CD14-positive monocyte (primary cell): ENCODE results near the gene RBM11. TPM values are rescaled to one million over a fixed set of nuclear protein-coding genes. Genes with fewer than 3 reads are reported as not detected.

Source experiments
- DNase-seq, 3 donors: peaks; one replicate each; pipeline ENCODE4 v3.0.0-alpha.2; 2011 to 2022
- H2AFZ ChIP-seq: 2 replicates; pipeline ENCODE4 v1.6.0; 2012; ENCODE audit warnings: mild to moderate bottlenecking, low read depth, low read length, inconsistent platforms; ENCODE audit not compliant: insufficient read depth, poor library complexity, severe bottlenecking
- H3K27ac ChIP-seq, 2 donors: 1 replicate in 1 of 2; 2 replicates in 1 of 2; pipeline ENCODE4 v1.5.1; 2012 to 2013; ENCODE audit warnings: low read length in 2 of 2, control low read depth in 1 of 2, inconsistent platforms in 1 of 2, low read depth in 1 of 2, mild to moderate bottlenecking in 1 of 2
- H3K27me3 ChIP-seq, 2 donors: one replicate each; pipeline versions ENCODE4 v1.6.0 to v1.6.1; 2011 to 2013; ENCODE audit warnings: low read length in 2 of 2; ENCODE audit not compliant: control insufficient read depth in 2 of 2, insufficient read depth in 2 of 2
- H3K36me3 ChIP-seq, 2 donors: replicated peaks in 1 of 2; 1 replicate in 1 of 2; 2 replicates in 1 of 2; pipeline versions ENCODE4 v1.5.1 to v1.6.1; 2012 to 2013; ENCODE audit warnings: low read length in 2 of 2, control low read depth in 1 of 2, inconsistent platforms in 1 of 2, mild to moderate bottlenecking in 1 of 2; ENCODE audit not compliant: insufficient read depth in 2 of 2, control insufficient read depth in 1 of 2
- H3K4me1 ChIP-seq, 2 donors: 1 replicate in 1 of 2; 2 replicates in 1 of 2; pipeline versions ENCODE4 v1.5.1 to v1.6.1; 2012 to 2013; ENCODE audit warnings: low read length in 2 of 2, control low read depth in 1 of 2, inconsistent platforms in 1 of 2, mild to moderate bottlenecking in 1 of 2, moderate library complexity in 1 of 2; ENCODE audit not compliant: insufficient read depth in 2 of 2, control insufficient read depth in 1 of 2
- H3K4me2 ChIP-seq: replicated peaks from 2 replicates; pipeline ENCODE3; 2012; ENCODE audit warnings: low read length, moderate library complexity, mild to moderate bottlenecking; ENCODE audit not compliant: poor library complexity, severe bottlenecking; ENCODE audit errors: extremely low read depth
- H3K4me3 ChIP-seq, 3 experiments: fragments of 200-600 bp in 1 of 3; sonication (generic) in 1 of 3; replicated peaks in 1 of 3; 1 replicate in 2 of 3; 2 replicates in 1 of 3; pipeline ENCODE4 v1.5.1; 2011 to 2013; ENCODE audit warnings: low read length in 3 of 3, mild to moderate bottlenecking in 3 of 3, control low read depth in 2 of 3, low read depth in 2 of 3, inconsistent platforms in 1 of 3, moderate library complexity in 1 of 3
- H3K79me2 ChIP-seq: 2 replicates; pipeline ENCODE4 v1.6.0; 2012; ENCODE audit warnings: mild to moderate bottlenecking, control low read depth, inconsistent platforms, low read length, moderate library complexity; ENCODE audit not compliant: insufficient read depth
- H3K9ac ChIP-seq: 2 replicates; pipeline ENCODE4 v1.6.0; 2017; ENCODE audit warnings: low read length, mild to moderate bottlenecking; ENCODE audit not compliant: insufficient read depth, poor library complexity, severe bottlenecking
- H3K9me3 ChIP-seq, 2 donors: replicated peaks in 1 of 2; 1 replicate in 1 of 2; 2 replicates in 1 of 2; pipeline versions ENCODE4 v1.5.1 to v1.6.1; 2012 to 2013; ENCODE audit warnings: low read length in 2 of 2, control low read depth in 1 of 2; ENCODE audit not compliant: control insufficient read depth in 1 of 2, insufficient read depth in 1 of 2
- H4K20me1 ChIP-seq: 2 replicates; pipeline ENCODE4 v1.6.0; 2012; ENCODE audit warnings: mild to moderate bottlenecking, low read length, control low read depth, moderate library complexity; ENCODE audit not compliant: insufficient read depth
- H3K27ac Mint-ChIP-seq, 7 donors: one replicate each; pipeline ENCODE4 v1.8.0; 2020; ENCODE audit warnings: mild to moderate bottlenecking in 7 of 7, mixed read lengths in 7 of 7, moderate library complexity in 6 of 7, inconsistent platforms in 2 of 7
- H3K27me3 Mint-ChIP-seq, 3 donors: one replicate each; pipeline ENCODE4 v1.8.0; 2021 to 2022; ENCODE audit warnings: low read depth in 3 of 3, mild to moderate bottlenecking in 3 of 3, mixed read lengths in 3 of 3, moderate library complexity in 3 of 3, inconsistent platforms in 1 of 3
- H3K36me3 Mint-ChIP-seq, 2 donors: one replicate each; pipeline ENCODE4 v1.8.0; 2020; ENCODE audit warnings: mixed read lengths in 2 of 2, inconsistent platforms in 1 of 2, mild to moderate bottlenecking in 1 of 2
- H3K4me1 Mint-ChIP-seq: one replicate; pipeline ENCODE4 v1.8.0; 2020; ENCODE audit warnings: mild to moderate bottlenecking, mixed read lengths
- H3K4me3 Mint-ChIP-seq, 2 donors: one replicate each; pipeline ENCODE4 v1.8.0; 2020; ENCODE audit warnings: mild to moderate bottlenecking in 2 of 2, mixed read lengths in 2 of 2, moderate library complexity in 1 of 2
- H3K9me3 Mint-ChIP-seq, 7 donors: one replicate each; pipeline ENCODE4 v1.8.0; 2020 to 2022; ENCODE audit warnings: mixed read lengths in 7 of 7, mild to moderate bottlenecking in 6 of 7, moderate library complexity in 6 of 7, inconsistent platforms in 2 of 7
- CTCF ChIP-seq: fragments of 200-600 bp; IDR thresholded peaks from one replicate; pipeline ENCODE4 v1.8.0; 2022; ENCODE audit warnings: antibody characterized with exemption, mild to moderate bottlenecking
- WGBS: methylation state at CpG from one replicate; pipeline ENCODE4 v1.1.5; 2013; ENCODE audit warnings: missing lambda C conversion rate; ENCODE audit not compliant: insufficient coverage; 5-methylcytosine and 5-hydroxymethylcytosine counted together
- intact Hi-C, 2 donors: fragments of 100-400 bp; cut with micrococcal nuclease; formaldehyde crosslinking; loops; one replicate each; pipeline versions ENCODE4 v1.15.0 to v1.15.1; 2023
- polyA plus RNA-seq, 3 donors: library from polyadenylated mRNA; depleted of rRNA in 1 of 3; unstranded in 2 of 3; stranded (reverse) in 1 of 3; fragments of 300-500 nt in 2 of 3; fragments of >200 nt in 1 of 3; fragmentation: Illumina TruSeq in 2 of 3; gene quantifications; 1 replicate in 2 of 3; 2 replicates in 1 of 3; pipeline ENCODE4 v1.2.3, GENCODE V29; 2012 to 2021

The RBM11 gene
- polyA plus RNA-seq, 3 donors: 0.47 TPM; not detected in 2

DNA sequence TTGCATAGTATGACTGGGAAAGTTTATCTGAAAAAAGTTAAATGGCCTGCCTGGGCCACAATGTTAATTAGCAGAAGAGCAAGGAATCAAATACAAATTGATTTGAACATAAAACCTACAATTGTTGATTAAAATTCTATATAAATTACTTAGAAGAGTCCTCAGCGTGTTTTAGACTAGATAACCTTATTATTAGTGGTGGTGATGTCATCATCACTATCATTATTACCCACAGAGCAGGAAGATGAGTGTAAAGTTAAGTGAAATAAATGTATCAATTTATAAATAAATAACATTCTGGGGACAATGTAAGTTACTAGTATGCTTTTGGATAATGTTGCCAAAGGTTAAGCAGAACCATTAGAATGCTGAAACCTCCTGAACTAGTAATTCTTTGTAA is 46.1 kb downstream of the RBM11 start:
- Histone ChIP-seq H3K4me3 (no peak overlapping the region), H3K27ac (no peak overlapping the region), H3K27me3 (no peaks in the 10 kb centered on the region), H3K9me3 (no peaks in the 10 kb centered on the region), H4K20me1 (no peaks in the 10 kb centered on the region), H3K36me3 (no peaks in the 10 kb centered on the region), H3K9ac (no peak overlapping the region), H2AFZ (no peak overlapping the region), H3K79me2 (no peaks in the 10 kb centered on the region), H3K4me1 (no peaks in the 10 kb centered on the region), H3K4me2 (no peak overlapping the region)
- WGBS: no CpG with 5 or more reads among the region's 1 CpG
- H3K9me3 Mint-ChIP-seq: no peaks in the 10 kb centered on the region
- H3K27ac Mint-ChIP-seq: no peak overlapping the region
- no peaks in the 10 kb centered on the region for H3K36me3 Mint-ChIP-seq
- intact Hi-C loops: no loop called here
- no peak overlapping the region for H3K4me3 Mint-ChIP-seq
- H3K27me3 Mint-ChIP-seq: no peaks in the 10 kb centered on the region
- TF ChIP-seq CTCF: no peak
- no peaks in the 10 kb centered on the region for H3K4me1 Mint-ChIP-seq
- no peak for DNase-seq

GRCh38 chr21:14263879-14264278 is 47.9 kb downstream of the RBM11 start:
- intact Hi-C loops: no loop called here
- no peaks in the 10 kb centered on the region for H3K79me2 ChIP-seq
- H3K4me3 ChIP-seq: no peak overlapping the region
- no peaks in the 10 kb centered on the region for H3K4me1 ChIP-seq
- Mint-ChIP-seq H3K4me3 (no peak overlapping the region), H3K36me3 (no peaks in the 10 kb centered on the region), H3K9me3 (no peaks in the 10 kb centered on the region), H3K27me3 (no peaks in the 10 kb centered on the region), H3K27ac (no peak overlapping the region), H3K4me1 (no peaks in the 10 kb centered on the region)
- no peak overlapping the region for H3K27ac ChIP-seq
- no peak for TF ChIP-seq CTCF
- no peak for DNase-seq
- H3K36me3 ChIP-seq: no peaks in the 10 kb centered on the region
- H3K9me3 ChIP-seq: no peaks in the 10 kb centered on the region
- WGBS: 80% methylated on average over 1 of the region's 1 CpG
- H3K27me3 ChIP-seq: no peaks in the 10 kb centered on the region
- no peak overlapping the region for H3K4me2 ChIP-seq
- H2AFZ ChIP-seq: no peak overlapping the region
- no peak overlapping the region for H3K9ac ChIP-seq
- no peaks in the 10 kb centered on the region for H4K20me1 ChIP-seq
